GM20000 (cell line): ENCODE measurements around the gene GM2A.

Experiments
- DNase-seq: peaks from one replicate; pipeline ENCODE4 v3.0.0; 2012; ENCODE audit warnings: low spot score
- CTCF ChIP-seq: IDR thresholded peaks from 2 replicates; pipeline ENCODE4 v1.5.1; 2012; ENCODE audit warnings: mild to moderate bottlenecking, control low read depth; ENCODE audit errors: extremely low read depth, missing control alignments

GM2A gene

GRCh38 chr5:151288180-151288579 is 35.2 kb downstream of the GM2A start:
- no peak for DNase-seq
- TF ChIP-seq CTCF: no peak

GRCh38 chr5:151293624-151294023 is 40.6 kb downstream of the GM2A start:
- TF ChIP-seq CTCF: no peak
- DNase-seq: no peak

- DNase-seq: no peak
- no peak for TF ChIP-seq CTCF
These were observed 42.2 kb downstream of the GM2A start for GRCh38 chr5:151295138-151295537.

GRCh38 chr5:151295791-151296477 is 42.9 kb downstream of the GM2A start:
- DNase-seq: no peak

GRCh38 chr5:151296478-151296830 is 43.5 kb downstream of the GM2A start:
- DNase-seq: no peak
- no peak for TF ChIP-seq CTCF

More at GRCh38 chr5:151295791-151296477, 42.9 kb downstream of the GM2A start:
- TF ChIP-seq CTCF: no peak

GRCh38 chr5:151296974-151297373 is 44.0 kb downstream of the GM2A start:
- TF ChIP-seq CTCF: no peak
- no peak for DNase-seq

- no peak for DNase-seq
- no peak for TF ChIP-seq CTCF
These were observed 45.3 kb downstream of the GM2A start for GRCh38 chr5:151298063-151298855.
